Body of pancreas (tissue), 4 donors: ENCODE measurements around the gene TMCC3.

Source experiments
- CTCF ChIP-seq, 7 experiments: fragments of 450-650 bp in 4 of 7; fragments of 200-600 bp in 3 of 7; sonication (generic) in 3 of 7; IDR thresholded peaks; one replicate each; pipeline ENCODE4 v1.5.1; 2016 to 2019; ENCODE audit warnings: antibody characterized with exemption in 7 of 7
- POLR2A ChIP-seq, 3 donors: fragments of 450-650 bp; IDR thresholded peaks; one replicate each; pipeline ENCODE4 v1.6.1; 2016; ENCODE audit warnings: antibody characterized with exemption in 3 of 3, mild to moderate bottlenecking in 2 of 3

GRCh38 chr12:94676031-94676641, 25.8 kb upstream of the TMCC3 start:
- TF ChIP-seq CTCF (IDR thresholded peaks at IDR 0.05) (no peak), POLR2A (IDR thresholded peaks at IDR 0.05) (peak in 1 of 3 donors; percentile 18)
